Lower leg skin (tissue), 4 donors: ENCODE data around the gene RARRES2. TPM values are rescaled to one million over a fixed set of nuclear protein-coding genes. Genes with fewer than 3 reads are reported as not detected.

Source experiments
- DNase-seq, 2 donors: peaks; one replicate each; pipeline ENCODE4 v3.0.0-alpha.2; 2019; ENCODE audit warnings: low spot score in 2 of 2
- H3K4me3 ChIP-seq: fragments of 200-600 bp; sonication (generic); 2 replicates; pipeline ENCODE4 v1.5.1; 2017; ENCODE audit warnings: mild to moderate bottlenecking, low read depth; ENCODE audit not compliant: poor library complexity, severe bottlenecking
- POLR2A ChIP-seq, 2 donors: fragments of 450-650 bp; IDR thresholded peaks; one replicate each; pipeline ENCODE4 v1.6.1; 2016 to 2017; ENCODE audit warnings: antibody characterized with exemption in 2 of 2, mild to moderate bottlenecking in 1 of 2, moderate library complexity in 1 of 2
- WGBS, 2 donors: methylation state at CpG; one replicate each; pipeline ENCODE4 v1.1.5; 2018; 5-methylcytosine and 5-hydroxymethylcytosine counted together
- intact Hi-C: fragments of 100-400 bp; cut with DNase I; formaldehyde crosslinking; loops from one replicate; pipeline ENCODE4 v1.15.0; 2023; ENCODE audit warnings: low total_unique reads
- total RNA-seq, 4 donors: library from RNA; depleted of rRNA; stranded (reverse); fragments of >200 nt; gene quantifications; one replicate each; pipeline ENCODE4 v1.1.0, GENCODE V29; 2016
- TF ChIP-seq, protein P1 (sequence below), 3 donors: fragments of 450-650 bp; IDR thresholded peaks; one replicate each; pipeline ENCODE4 v1.5.1; 2016; ENCODE audit warnings: antibody characterized with exemption in 3 of 3, mild to moderate bottlenecking in 3 of 3, moderate library complexity in 2 of 3

RARRES2 gene
- total RNA-seq, 4 donors from 2014 or later = 9.8 to 30.0 (median 16.8) TPM

DNA sequence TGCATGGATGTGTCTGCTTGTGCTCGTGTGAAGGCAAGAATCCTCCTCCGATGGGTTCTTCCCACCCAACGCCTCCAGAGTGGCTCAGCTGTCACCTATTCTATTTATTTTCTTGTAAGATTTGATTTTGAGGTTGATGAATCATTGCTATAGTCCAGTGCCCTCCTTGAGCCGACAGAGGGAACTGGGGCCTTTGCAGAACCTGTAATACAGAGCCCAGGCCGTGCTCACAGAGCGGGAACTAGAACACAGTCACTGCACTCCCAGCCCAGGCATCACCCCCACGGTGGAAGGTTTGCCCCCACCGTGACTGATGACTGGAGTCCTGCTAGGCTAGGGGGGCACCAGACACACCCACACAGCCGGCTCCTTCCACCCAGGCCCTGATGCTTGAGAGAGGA is 2.0 kb downstream of the RARRES2 start:
- no peak for DNase-seq
- H3K4me3 ChIP-seq = no peak overlapping the region
- intact Hi-C loops = no loop called here
- no peak for TF ChIP-seq POLR2A (IDR thresholded peaks at IDR 0.05)
- TF ChIP-seq, protein P1, sequence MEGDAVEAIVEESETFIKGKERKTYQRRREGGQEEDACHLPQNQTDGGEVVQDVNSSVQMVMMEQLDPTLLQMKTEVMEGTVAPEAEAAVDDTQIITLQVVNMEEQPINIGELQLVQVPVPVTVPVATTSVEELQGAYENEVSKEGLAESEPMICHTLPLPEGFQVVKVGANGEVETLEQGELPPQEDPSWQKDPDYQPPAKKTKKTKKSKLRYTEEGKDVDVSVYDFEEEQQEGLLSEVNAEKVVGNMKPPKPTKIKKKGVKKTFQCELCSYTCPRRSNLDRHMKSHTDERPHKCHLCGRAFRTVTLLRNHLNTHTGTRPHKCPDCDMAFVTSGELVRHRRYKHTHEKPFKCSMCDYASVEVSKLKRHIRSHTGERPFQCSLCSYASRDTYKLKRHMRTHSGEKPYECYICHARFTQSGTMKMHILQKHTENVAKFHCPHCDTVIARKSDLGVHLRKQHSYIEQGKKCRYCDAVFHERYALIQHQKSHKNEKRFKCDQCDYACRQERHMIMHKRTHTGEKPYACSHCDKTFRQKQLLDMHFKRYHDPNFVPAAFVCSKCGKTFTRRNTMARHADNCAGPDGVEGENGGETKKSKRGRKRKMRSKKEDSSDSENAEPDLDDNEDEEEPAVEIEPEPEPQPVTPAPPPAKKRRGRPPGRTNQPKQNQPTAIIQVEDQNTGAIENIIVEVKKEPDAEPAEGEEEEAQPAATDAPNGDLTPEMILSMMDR (IDR thresholded peaks at IDR 0.05) = no peak
- WGBS, 2 donors = 75 to 79% methylated on average over 9 of the region's 9 CpGs

DNA sequence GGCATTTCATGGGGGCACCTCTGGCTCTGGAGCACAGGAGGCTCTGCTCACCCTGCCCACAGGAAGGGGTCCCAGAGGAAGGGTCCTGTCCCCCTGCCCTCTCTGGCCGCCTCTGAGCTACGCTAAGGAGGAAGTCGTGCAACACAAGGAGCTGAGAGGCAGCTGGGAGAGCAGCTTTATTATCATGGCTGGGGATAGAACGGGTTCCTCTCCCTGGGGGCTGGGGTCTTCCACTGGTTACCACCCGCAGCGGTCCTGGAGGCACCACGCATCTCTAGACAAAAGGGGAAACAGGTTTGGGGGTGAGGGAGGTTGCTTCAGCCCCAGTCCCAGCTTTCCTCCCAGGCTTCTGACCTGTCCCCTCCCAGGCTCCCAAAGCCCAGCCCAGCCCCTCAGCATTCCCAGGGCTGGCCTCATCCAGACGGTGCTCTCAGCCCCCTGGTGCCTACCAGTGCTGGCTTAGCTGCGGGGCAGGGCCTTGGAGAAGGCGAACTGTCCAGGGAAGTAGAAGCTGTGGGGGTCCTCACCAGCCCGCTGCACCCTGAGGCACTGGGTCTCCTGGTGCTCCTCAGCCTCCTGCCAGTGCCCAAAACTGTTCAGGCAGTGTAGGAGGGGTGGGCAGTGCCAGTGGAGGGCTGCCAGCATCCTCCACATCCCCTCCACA is 3.1 kb downstream of the RARRES2 start:
- TF ChIP-seq, protein P1 (IDR thresholded peaks at IDR 0.05) = no peak
- no peak for TF ChIP-seq POLR2A (IDR thresholded peaks at IDR 0.05)
- 77 to 82% methylated on average over 7 to 11 of the region's 11 CpGs for WGBS, 2 donors
- intact Hi-C loops = no loop called here
- no peak overlapping the region for H3K4me3 ChIP-seq
- no peak for DNase-seq

DNA sequence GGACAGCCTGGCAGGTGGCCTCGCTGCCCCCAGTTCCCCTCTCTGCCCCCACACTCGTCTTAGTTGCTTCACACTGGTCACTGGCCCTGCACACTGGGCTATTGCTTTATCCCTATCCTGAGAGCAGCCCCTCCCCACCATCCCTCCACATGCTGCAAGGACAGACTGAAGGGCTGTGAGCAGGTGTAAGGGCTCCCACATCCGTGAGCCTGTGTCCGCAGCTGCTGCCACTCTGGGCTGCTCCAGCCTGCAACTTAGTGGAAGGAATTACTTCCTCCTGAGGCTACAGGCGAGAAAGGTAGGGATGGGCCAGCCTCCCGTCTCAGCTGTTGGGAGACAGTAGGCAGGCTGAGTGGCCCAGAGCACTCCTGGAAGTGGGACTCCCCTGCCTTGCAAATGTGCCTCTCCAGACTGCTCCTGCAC is 3.8 kb downstream of the RARRES2 start:
- WGBS, 2 donors = 72 to 92% methylated on average over 5 to 6 of the region's 6 CpGs
- no peak overlapping the region for H3K4me3 ChIP-seq
- no peak for TF ChIP-seq POLR2A (IDR thresholded peaks at IDR 0.05)
- TF ChIP-seq, protein P1 (IDR thresholded peaks at IDR 0.05) = no peak
- DNase-seq = no peak
- intact Hi-C loops = no loop called here

DNA sequence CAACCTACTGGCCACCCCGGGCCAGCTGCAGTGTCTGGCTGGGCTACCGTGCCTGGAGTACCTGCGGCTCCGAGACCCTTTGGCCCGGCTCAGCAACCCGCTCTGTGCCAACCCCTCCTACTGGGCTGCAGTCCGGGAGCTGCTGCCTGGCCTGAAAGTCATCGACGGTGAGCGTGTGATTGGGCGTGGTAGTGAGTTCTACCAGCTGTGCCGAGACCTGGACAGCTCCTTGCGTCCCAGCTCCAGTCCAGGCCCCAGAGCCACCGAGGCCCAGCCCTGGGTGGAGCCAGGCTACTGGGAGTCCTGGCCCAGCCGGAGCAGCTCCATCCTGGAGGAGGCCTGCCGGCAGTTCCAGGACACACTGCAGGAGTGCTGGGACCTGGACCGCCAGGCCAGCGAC is 4.2 kb downstream of the RARRES2 start:
- no peak for DNase-seq
- 91 to 100% methylated on average over 5 to 14 of the region's 18 CpGs for WGBS, 2 donors
- intact Hi-C loops = no loop called here
- TF ChIP-seq POLR2A (IDR thresholded peaks at IDR 0.05) = no peak
- TF ChIP-seq, protein P1 (IDR thresholded peaks at IDR 0.05) = no peak
- H3K4me3 ChIP-seq = no peak overlapping the region

DNA sequence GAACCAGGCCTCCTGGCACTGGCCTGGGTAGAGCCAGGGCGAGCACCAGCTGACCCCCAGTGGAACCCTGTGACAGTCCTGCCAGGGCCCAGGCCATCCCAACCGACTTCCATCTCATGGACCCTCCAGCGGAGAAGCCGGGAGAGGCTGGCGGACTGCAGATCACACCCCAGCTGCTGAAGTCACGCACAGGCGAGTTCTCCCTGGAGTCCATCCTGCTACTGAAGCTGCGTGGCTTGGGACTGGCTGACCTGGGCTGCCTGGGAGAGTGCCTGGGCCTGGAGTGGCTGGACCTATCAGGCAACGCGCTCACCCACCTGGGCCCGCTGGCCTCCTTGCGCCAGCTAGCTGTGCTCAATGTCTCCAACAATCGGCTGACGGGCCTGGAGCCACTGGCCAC is 4.7 kb downstream of the RARRES2 start:
- 93 to 94% methylated on average over 13 of the region's 14 CpGs for WGBS, 2 donors
- intact Hi-C loops = no loop called here
- H3K4me3 ChIP-seq = no peak overlapping the region
- DNase-seq = no peak
- TF ChIP-seq POLR2A (IDR thresholded peaks at IDR 0.05) = no peak
- TF ChIP-seq, protein P1 (IDR thresholded peaks at IDR 0.05) = no peak

DNA sequence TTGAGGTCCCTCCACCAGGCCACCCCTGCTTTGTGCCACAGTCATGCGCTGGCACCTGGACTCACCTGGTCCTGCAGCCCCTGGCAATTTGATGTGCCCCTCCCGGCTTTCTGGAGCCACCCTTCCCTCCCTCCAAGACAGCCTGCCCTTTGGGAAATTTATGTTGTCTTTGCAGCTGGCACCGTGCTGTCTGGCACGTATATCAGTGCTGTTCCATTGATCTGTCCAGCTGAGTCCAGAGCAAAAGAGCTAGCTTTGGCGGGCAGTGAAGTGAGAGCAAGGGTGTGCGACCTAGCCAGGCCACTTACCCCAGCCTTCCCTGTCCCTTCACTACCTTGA is 5.7 kb downstream of the RARRES2 start:
- 59% methylated on average over 6 of the region's 6 CpGs for WGBS, 2 donors
- TF ChIP-seq POLR2A (IDR thresholded peaks at IDR 0.05) = no peak
- TF ChIP-seq, protein P1 (IDR thresholded peaks at IDR 0.05) = no peak
- intact Hi-C loops = no loop called here
- no peak overlapping the region for H3K4me3 ChIP-seq
- no peak for DNase-seq
